DND-41 (cell line): ENCODE measurements around the gene IGFBP2.

Source experiments
- ATAC-seq: fragments of 200-7000 bp; cut with Tn5 transposase; 3 replicates; pipeline ENCODE4 v1.9.1; 2021; ENCODE audit warnings: low read depth; ENCODE audit not compliant: insufficient read depth
- DNase-seq: peaks from one replicate; pipeline ENCODE4 v3.0.0-alpha.2; 2020
- H2AFZ ChIP-seq: 2 replicates; pipeline ENCODE4 v1.6.0; 2012; ENCODE audit warnings: low read depth, low read length
- H3K27ac ChIP-seq: 2 replicates; pipeline ENCODE4 v1.5.1; 2012; ENCODE audit warnings: low read length, inconsistent platforms
- H3K27me3 ChIP-seq: fragments of 200-600 bp; sonication (generic); 2 replicates; pipeline ENCODE4 v1.6.0; 2012; ENCODE audit warnings: low read length, mild to moderate bottlenecking, inconsistent platforms; ENCODE audit not compliant: insufficient read depth, poor library complexity
- H3K36me3 ChIP-seq: 2 replicates; pipeline ENCODE4 v1.5.1; 2012; ENCODE audit warnings: low read length, inconsistent platforms; ENCODE audit not compliant: insufficient read depth
- H3K4me1 ChIP-seq: 2 replicates; pipeline ENCODE4 v1.5.1; 2012; ENCODE audit warnings: mild to moderate bottlenecking, low read length; ENCODE audit not compliant: insufficient read depth
- H3K4me2 ChIP-seq: 2 replicates; pipeline ENCODE4 v1.6.0; 2012; ENCODE audit warnings: mild to moderate bottlenecking, moderate library complexity, low read length, inconsistent platforms; ENCODE audit not compliant: insufficient read depth
- H3K4me3 ChIP-seq, 2 experiments: fragments of 200-600 bp in 1 of 2; shearing (Covaris generic) in 1 of 2; 2 replicates each; pipeline ENCODE4 v1.5.1; 2012 to 2016; ENCODE audit warnings: inconsistent platforms in 2 of 2, low read length in 2 of 2, mild to moderate bottlenecking in 2 of 2, low read depth in 1 of 2, moderate library complexity in 1 of 2
- H3K79me2 ChIP-seq: 2 replicates; pipeline ENCODE4 v1.6.0; 2012; ENCODE audit warnings: low read length, inconsistent platforms; ENCODE audit not compliant: insufficient read depth
- H3K9ac ChIP-seq: 2 replicates; pipeline ENCODE4 v1.6.0; 2012; ENCODE audit warnings: low read depth, mild to moderate bottlenecking, inconsistent platforms, low read length, moderate library complexity
- H3K9me3 ChIP-seq: 2 replicates; pipeline ENCODE4 v1.5.1; 2012; ENCODE audit warnings: low read length, moderate library complexity, mild to moderate bottlenecking, inconsistent platforms; ENCODE audit not compliant: insufficient read depth, severe bottlenecking
- H4K20me1 ChIP-seq: 2 replicates; pipeline ENCODE4 v1.6.0; 2012; ENCODE audit warnings: low read length; ENCODE audit not compliant: insufficient read depth
- EZH2 ChIP-seq: IDR thresholded peaks from 3 replicates; pipeline ENCODE4 v1.6.1; 2012; ENCODE audit warnings: borderline replicate concordance, low read depth, mild to moderate bottlenecking, moderate library complexity, low read length, inconsistent platforms; ENCODE audit not compliant: severe bottlenecking
- TF ChIP-seq, protein P1 (sequence below): IDR thresholded peaks from 2 replicates; pipeline ENCODE4 v1.5.1; 2012; ENCODE audit warnings: borderline replicate concordance, low read length, moderate library complexity, mild to moderate bottlenecking; ENCODE audit not compliant: poor library complexity, severe bottlenecking; ENCODE audit errors: extremely low read depth

The IGFBP2 gene

DNA sequence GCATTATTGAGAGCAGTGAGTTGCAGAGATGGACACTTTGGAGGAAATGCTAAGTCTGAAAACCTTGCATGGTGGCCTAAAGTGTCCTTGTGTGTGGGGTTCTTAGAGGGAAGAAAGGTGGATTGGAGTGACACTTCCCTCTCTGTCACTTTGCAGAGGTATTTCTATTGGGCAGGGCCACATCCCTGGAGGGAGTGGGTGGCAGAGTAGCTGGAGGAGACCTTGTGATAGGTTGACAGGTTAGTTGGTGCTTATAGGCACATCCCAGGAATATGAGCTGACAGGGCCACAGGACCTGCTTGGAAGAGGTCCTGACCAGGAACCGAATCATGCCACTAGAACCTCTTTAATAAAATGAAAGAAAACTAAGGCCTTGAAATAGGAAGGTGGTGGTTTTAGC, 63.1 kb downstream of the IGFBP2 start:
- Histone ChIP-seq H3K27ac (no peak overlapping the region), H3K9ac (no peak overlapping the region)

DNA sequence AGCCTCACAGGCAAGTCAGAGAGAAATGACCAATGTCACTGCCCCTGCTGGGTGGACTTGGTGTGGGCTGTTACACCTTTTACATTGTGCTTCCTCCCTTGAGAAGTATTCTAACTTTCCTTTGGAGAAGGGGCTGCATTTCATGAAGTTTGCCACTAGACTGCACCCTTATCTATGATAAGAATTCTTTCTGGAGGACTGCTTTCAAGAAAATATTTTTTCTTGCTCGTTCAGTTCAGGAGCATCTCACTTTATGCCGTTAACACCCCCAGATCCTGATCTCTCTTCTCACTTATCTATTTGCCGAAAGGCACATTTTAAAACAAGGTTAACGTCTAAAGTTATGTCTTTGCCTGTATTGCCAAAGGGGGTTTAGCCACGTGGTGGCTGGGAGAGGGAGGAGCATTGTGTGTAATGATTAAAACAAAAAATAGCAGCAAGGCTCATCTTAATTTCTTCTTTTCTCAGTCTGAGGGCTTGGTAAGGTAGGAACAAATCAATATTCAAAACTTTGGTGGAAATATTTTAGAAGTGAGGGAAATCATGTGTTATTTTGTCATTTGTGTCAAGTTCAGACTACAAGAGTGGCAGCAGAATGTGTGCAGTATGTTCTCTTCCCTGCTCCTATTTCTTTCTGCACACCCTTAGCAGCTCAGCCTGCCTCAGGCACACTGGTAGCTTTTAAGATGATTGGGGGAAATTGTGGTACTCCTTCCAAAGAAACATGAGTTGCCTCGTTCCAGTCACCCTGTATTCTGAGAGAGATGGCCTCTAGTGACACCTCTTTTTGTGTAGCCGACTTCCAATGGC, 63.7 kb downstream of the IGFBP2 start:
- DNase-seq = no peak
- Histone ChIP-seq H3K79me2 (no peaks in the 10 kb centered on the region), H3K4me1 (peaks cover 31% of the 10 kb centered on the region), H3K27me3 (peaks cover 73% of the 10 kb centered on the region), H3K27ac (no peak overlapping the region), H3K9me3 (no peaks in the 10 kb centered on the region), H4K20me1 (peaks cover 4% of the 10 kb centered on the region; the same call in 1 of the 2 replicates), H3K9ac (no peak overlapping the region), H2AFZ (no peak overlapping the region), H3K4me2 (no peak overlapping the region), H3K36me3 (no peaks in the 10 kb centered on the region), H3K4me3 (no peak overlapping the region)
- no peak for ATAC-seq
- TF ChIP-seq, protein P1, sequence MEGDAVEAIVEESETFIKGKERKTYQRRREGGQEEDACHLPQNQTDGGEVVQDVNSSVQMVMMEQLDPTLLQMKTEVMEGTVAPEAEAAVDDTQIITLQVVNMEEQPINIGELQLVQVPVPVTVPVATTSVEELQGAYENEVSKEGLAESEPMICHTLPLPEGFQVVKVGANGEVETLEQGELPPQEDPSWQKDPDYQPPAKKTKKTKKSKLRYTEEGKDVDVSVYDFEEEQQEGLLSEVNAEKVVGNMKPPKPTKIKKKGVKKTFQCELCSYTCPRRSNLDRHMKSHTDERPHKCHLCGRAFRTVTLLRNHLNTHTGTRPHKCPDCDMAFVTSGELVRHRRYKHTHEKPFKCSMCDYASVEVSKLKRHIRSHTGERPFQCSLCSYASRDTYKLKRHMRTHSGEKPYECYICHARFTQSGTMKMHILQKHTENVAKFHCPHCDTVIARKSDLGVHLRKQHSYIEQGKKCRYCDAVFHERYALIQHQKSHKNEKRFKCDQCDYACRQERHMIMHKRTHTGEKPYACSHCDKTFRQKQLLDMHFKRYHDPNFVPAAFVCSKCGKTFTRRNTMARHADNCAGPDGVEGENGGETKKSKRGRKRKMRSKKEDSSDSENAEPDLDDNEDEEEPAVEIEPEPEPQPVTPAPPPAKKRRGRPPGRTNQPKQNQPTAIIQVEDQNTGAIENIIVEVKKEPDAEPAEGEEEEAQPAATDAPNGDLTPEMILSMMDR = peak; percentile 68
- peak; percentile 46 for TF ChIP-seq EZH2

More for the DNA sequence above, 63.1 kb downstream of the IGFBP2 start:
- Histone ChIP-seq H3K9me3 (no peaks in the 10 kb centered on the region), H3K4me1 (peaks cover 37% of the 10 kb centered on the region), H3K79me2 (no peaks in the 10 kb centered on the region), H3K27me3 (peaks cover 80% of the 10 kb centered on the region), H3K36me3 (no peaks in the 10 kb centered on the region), H3K4me2 (no peak overlapping the region), H4K20me1 (peaks cover 4% of the 10 kb centered on the region; the same call in 1 of the 2 replicates), H2AFZ (no peak overlapping the region), H3K4me3 (no peak overlapping the region)
- DNase-seq (no peak), ATAC-seq (no peak)
- TF ChIP-seq, protein P1 = no peak
- no peak for TF ChIP-seq EZH2

DNA sequence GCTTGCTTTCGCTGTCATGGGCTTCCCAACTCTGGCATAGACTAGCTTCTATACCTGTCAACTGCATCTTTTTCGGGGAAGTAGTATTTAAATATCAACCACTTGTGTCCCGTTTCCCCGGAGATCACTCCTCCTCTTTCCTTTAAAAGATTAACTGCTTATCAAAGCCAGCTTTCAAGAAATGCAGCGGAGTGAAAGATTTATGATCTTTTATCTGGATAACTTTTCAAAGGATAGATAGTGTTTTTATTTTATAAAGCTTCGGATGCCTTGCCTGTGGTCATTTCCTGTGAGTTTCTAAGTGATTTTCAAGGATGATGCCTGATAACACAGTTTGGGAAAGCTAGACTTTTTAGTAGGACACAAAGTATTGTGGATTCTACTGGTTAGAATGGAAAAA, 65.1 kb downstream of the IGFBP2 start:
- TF ChIP-seq EZH2 = no peak
- TF ChIP-seq, protein P1 = no peak
- peaks cover 66% of the 10 kb centered on the region for H3K27me3 ChIP-seq
- H3K9me3 ChIP-seq = no peaks in the 10 kb centered on the region
- no peak overlapping the region for H3K4me3 ChIP-seq
- no peak overlapping the region for H3K27ac ChIP-seq
- no peaks in the 10 kb centered on the region for H3K79me2 ChIP-seq
- H3K4me2 ChIP-seq = no peak overlapping the region
- H2AFZ ChIP-seq = no peak overlapping the region
- H3K36me3 ChIP-seq = no peaks in the 10 kb centered on the region
- DNase-seq (no peak), ATAC-seq (no peak)
- H3K9ac ChIP-seq = no peak overlapping the region
- H4K20me1 ChIP-seq = peaks cover 4% of the 10 kb centered on the region; the same call in 1 of the 2 replicates
- peaks cover 18% of the 10 kb centered on the region for H3K4me1 ChIP-seq
